HepG2 (cell line): ENCODE measurements around the gene PSD4. TPM values are rescaled to one million over a fixed set of nuclear protein-coding genes. Genes with fewer than 3 reads are reported as not detected.

Source experiments
- EHMT2 ChIP-seq: fragments of 200-600 bp; sonication (generic); IDR thresholded peaks from 2 replicates; pipeline ENCODE4 v1.7.0; 2017; ENCODE audit warnings: antibody characterized with exemption, low read depth, low read length, borderline replicate concordance
- ELF4 ChIP-seq: sonication (generic); formaldehyde crosslinking; IDR thresholded peaks from 2 replicates; pipeline ENCODE4 v1.5.0; 2020; ENCODE audit warnings: missing genetic modification reagents, mild to moderate bottlenecking, moderate library complexity, borderline replicate concordance
- FOXK2 ChIP-seq: fragments of 450-650 bp; IDR thresholded peaks from 2 replicates; pipeline ENCODE4 v1.6.1; 2016
- HDAC6 ChIP-seq: fragments of 200-600 bp; sonication (generic); IDR thresholded peaks from 2 replicates; pipeline ENCODE4 v1.7.0; 2017; ENCODE audit warnings: mild to moderate bottlenecking, antibody characterized with exemption, low read length, low read depth
- HMG20B ChIP-seq: conservative IDR thresholded peaks from 2 replicates; pipeline ENCODE4 v1.6.1; 2016; ENCODE audit warnings: missing genetic modification reagents, missing compliant biosample characterization
- ISX ChIP-seq: sonication (generic); formaldehyde crosslinking; conservative IDR thresholded peaks from 2 replicates; pipeline ENCODE4 v1.5.0; 2020; ENCODE audit warnings: missing genetic modification reagents
- KLF11 ChIP-seq: IDR thresholded peaks from 2 replicates; pipeline ENCODE4 v1.6.1; 2016; ENCODE audit warnings: missing compliant biosample characterization
- REL ChIP-seq: sonication (generic); formaldehyde crosslinking; conservative IDR thresholded peaks from 2 replicates; pipeline ENCODE4 v1.8.0; 2022; ENCODE audit warnings: mild to moderate bottlenecking, missing genetic modification reagents, moderate library complexity
- YEATS2 ChIP-seq: sonication (generic); formaldehyde crosslinking; IDR thresholded peaks from 2 replicates; pipeline ENCODE4 v1.4.0; 2020; ENCODE audit warnings: missing genetic modification reagents, borderline replicate concordance
- ZKSCAN8 ChIP-seq: IDR thresholded peaks from 2 replicates; pipeline ENCODE4 v1.6.1; 2016; ENCODE audit warnings: borderline replicate concordance, missing genetic modification reagents, missing compliant biosample characterization
- ZNF180 ChIP-seq: sonication (generic); formaldehyde crosslinking; IDR thresholded peaks from 2 replicates; pipeline ENCODE4 v1.4.0; 2020; ENCODE audit warnings: low read depth, missing genetic modification reagents, borderline replicate concordance
- ZNF225 ChIP-seq: sonication (generic); formaldehyde crosslinking; IDR thresholded peaks from 2 replicates; pipeline ENCODE4 v1.4.0; 2020; ENCODE audit warnings: mild to moderate bottlenecking, missing genetic modification reagents
- ZNF260 ChIP-seq: sonication (generic); formaldehyde crosslinking; IDR thresholded peaks from 2 replicates; pipeline ENCODE4 v1.4.0; 2020; ENCODE audit warnings: missing genetic modification reagents, low read depth, mild to moderate bottlenecking, borderline replicate concordance
- ZNF569 ChIP-seq: sonication (generic); formaldehyde crosslinking; IDR thresholded peaks from 2 replicates; pipeline ENCODE4 v1.5.0; 2020; ENCODE audit warnings: mild to moderate bottlenecking, missing genetic modification reagents, moderate library complexity, borderline replicate concordance
- ZNF644 ChIP-seq: IDR thresholded peaks from 2 replicates; pipeline ENCODE4 v1.6.1; 2016; ENCODE audit warnings: low read depth
- polyA plus RNA-seq, 8 experiments: library from polyadenylated mRNA; depleted of rRNA in 3 of 8; stranded (reverse) in 7 of 8; unstranded in 1 of 8; fragments of >200 nt; fragmentation: Illumina TruSeq in 4 of 8; extraction: Trizol in 4 of 8; gene quantifications; 2 replicates each; pipeline versions ENCODE4 v1.2.1 to v1.2.3, GENCODE V29; 2011 to 2016; ENCODE audit warnings: low read depth in 4 of 8, missing spikeins in 1 of 8, mixed read lengths in 1 of 8; ENCODE audit not compliant: insufficient read depth in 1 of 8
- total RNA-seq, 5 experiments: library from RNA; depleted of rRNA; stranded (reverse); fragments of >200 nt; fragmentation: Illumina TruSeq; extraction: Trizol; gene quantifications; 2 replicates each; pipeline ENCODE4 v1.2.3, GENCODE V29; 2016; ENCODE audit warnings: low read depth in 1 of 5
- TF ChIP-seq, protein P1 (sequence below): sonication (generic); formaldehyde crosslinking; IDR thresholded peaks from 2 replicates; pipeline ENCODE4 v1.4.0; 2020; ENCODE audit warnings: missing genetic modification reagents, borderline replicate concordance
- TF ChIP-seq, protein P2 (sequence below): sonication (generic); formaldehyde crosslinking; conservative IDR thresholded peaks from 2 replicates; pipeline ENCODE4 v1.4.0; 2020; ENCODE audit warnings: mild to moderate bottlenecking, missing genetic modification reagents, moderate library complexity
- TF ChIP-seq, protein P3 (sequence below): sonication (generic); formaldehyde crosslinking; IDR thresholded peaks from 2 replicates; pipeline ENCODE4 v1.4.0; 2020; ENCODE audit warnings: missing genetic modification reagents, mild to moderate bottlenecking, borderline replicate concordance
- TF ChIP-seq, protein P4 (sequence below): sonication (generic); formaldehyde crosslinking; IDR thresholded peaks from 2 replicates; pipeline ENCODE4 v1.9.0; 2022; ENCODE audit warnings: low read depth, missing genetic modification reagents

PSD4 gene
- total and polyA plus RNA-seq, 2 of the 13 experiments (the other 11 are each of a cell fraction or from before 2014, with no cell fraction given): 5.8 to 9.4 TPM

DNA sequence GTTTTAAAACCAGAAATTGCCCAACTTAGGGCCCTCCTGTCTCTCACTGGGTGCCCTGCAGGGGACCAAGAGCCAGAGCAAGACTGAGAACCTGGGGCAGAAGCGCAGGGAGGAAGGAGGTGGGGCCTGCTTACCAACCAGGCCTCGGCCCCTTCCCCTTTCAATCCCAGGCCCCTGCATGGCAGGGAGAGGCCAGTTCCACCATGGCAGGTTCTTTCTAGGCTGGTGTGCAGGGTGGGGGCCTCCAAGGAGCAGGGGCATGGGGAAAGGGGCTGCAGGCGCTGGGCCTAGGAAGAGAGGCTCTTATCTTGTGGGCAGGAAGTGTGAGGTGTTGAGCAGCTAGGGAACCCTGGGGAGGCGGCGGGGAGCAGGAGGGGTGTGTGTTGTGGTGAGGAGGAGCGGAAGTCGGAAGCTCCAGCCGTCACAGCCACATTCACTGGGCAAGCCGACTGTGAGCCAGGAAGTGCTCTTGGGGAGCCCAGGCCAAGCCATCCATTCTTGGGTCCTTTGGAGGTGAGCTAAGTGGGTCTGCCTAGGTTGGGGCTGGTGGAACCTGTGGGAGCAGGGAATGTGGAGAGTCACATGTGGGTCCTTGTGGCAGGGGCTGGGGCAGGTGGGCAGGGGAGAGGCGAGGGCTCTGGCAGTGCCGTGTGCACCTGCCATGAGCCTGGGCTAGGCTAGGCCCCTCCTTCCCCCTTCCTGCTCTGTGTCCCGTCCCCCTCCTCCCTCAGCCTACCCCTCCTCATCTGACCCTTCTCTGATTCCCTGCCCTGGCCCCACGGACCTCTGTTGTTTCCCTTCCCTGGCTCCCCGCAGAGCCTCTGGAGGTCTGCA is at the start of gene PSD4 (continued):
- TF ChIP-seq, protein P1, sequence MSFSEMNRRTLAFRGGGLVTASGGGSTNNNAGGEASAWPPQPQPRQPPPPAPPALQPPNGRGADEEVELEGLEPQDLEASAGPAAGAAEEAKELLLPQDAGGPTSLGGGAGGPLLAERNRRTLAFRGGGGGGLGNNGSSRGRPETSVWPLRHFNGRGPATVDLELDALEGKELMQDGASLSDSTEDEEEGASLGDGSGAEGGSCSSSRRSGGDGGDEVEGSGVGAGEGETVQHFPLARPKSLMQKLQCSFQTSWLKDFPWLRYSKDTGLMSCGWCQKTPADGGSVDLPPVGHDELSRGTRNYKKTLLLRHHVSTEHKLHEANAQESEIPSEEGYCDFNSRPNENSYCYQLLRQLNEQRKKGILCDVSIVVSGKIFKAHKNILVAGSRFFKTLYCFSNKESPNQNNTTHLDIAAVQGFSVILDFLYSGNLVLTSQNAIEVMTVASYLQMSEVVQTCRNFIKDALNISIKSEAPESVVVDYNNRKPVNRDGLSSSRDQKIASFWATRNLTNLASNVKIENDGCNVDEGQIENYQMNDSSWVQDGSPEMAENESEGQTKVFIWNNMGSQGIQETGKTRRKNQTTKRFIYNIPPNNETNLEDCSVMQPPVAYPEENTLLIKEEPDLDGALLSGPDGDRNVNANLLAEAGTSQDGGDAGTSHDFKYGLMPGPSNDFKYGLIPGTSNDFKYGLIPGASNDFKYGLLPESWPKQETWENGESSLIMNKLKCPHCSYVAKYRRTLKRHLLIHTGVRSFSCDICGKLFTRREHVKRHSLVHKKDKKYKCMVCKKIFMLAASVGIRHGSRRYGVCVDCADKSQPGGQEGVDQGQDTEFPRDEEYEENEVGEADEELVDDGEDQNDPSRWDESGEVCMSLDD (CRISPR knock-in tag): no peak
- no peak for TF ChIP-seq HMG20B (CRISPR knock-in tag)
- TF ChIP-seq, protein P2, sequence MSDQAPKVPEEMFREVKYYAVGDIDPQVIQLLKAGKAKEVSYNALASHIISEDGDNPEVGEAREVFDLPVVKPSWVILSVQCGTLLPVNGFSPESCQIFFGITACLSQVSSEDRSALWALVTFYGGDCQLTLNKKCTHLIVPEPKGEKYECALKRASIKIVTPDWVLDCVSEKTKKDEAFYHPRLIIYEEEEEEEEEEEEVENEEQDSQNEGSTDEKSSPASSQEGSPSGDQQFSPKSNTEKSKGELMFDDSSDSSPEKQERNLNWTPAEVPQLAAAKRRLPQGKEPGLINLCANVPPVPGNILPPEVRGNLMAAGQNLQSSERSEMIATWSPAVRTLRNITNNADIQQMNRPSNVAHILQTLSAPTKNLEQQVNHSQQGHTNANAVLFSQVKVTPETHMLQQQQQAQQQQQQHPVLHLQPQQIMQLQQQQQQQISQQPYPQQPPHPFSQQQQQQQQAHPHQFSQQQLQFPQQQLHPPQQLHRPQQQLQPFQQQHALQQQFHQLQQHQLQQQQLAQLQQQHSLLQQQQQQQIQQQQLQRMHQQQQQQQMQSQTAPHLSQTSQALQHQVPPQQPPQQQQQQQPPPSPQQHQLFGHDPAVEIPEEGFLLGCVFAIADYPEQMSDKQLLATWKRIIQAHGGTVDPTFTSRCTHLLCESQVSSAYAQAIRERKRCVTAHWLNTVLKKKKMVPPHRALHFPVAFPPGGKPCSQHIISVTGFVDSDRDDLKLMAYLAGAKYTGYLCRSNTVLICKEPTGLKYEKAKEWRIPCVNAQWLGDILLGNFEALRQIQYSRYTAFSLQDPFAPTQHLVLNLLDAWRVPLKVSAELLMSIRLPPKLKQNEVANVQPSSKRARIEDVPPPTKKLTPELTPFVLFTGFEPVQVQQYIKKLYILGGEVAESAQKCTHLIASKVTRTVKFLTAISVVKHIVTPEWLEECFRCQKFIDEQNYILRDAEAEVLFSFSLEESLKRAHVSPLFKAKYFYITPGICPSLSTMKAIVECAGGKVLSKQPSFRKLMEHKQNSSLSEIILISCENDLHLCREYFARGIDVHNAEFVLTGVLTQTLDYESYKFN: no peak
- no peak for TF ChIP-seq ZNF225 (CRISPR knock-in tag)
- no peak for TF ChIP-seq ELF4 (CRISPR knock-in tag)
- TF ChIP-seq ZNF569 (CRISPR knock-in tag): no peak
- TF ChIP-seq YEATS2 (CRISPR knock-in tag): no peak
- TF ChIP-seq, protein P3, sequence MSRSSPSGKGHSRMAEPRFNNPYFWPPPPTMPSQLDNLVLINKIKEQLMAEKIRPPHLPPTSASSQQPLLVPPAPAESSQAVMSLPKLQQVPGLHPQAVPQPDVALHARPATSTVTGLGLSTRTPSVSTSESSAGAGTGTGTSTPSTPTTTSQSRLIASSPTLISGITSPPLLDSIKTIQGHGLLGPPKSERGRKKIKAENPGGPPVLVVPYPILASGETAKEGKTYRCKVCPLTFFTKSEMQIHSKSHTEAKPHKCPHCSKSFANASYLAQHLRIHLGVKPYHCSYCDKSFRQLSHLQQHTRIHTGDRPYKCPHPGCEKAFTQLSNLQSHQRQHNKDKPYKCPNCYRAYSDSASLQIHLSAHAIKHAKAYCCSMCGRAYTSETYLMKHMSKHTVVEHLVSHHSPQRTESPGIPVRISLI (CRISPR knock-in tag): no peak
- no peak for TF ChIP-seq ISX (CRISPR knock-in tag)
- TF ChIP-seq, protein P4, sequence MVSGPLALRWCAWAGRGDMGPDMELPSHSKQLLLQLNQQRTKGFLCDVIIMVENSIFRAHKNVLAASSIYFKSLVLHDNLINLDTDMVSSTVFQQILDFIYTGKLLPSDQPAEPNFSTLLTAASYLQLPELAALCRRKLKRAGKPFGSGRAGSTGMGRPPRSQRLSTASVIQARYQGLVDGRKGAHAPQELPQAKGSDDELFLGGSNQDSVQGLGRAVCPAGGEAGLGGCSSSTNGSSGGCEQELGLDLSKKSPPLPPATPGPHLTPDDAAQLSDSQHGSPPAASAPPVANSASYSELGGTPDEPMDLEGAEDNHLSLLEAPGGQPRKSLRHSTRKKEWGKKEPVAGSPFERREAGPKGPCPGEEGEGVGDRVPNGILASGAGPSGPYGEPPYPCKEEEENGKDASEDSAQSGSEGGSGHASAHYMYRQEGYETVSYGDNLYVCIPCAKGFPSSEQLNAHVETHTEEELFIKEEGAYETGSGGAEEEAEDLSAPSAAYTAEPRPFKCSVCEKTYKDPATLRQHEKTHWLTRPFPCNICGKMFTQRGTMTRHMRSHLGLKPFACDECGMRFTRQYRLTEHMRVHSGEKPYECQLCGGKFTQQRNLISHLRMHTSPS (CRISPR knock-in tag): no peak
- no peak for TF ChIP-seq KLF11 (CRISPR knock-in tag)
- no peak for TF ChIP-seq REL
- no peak for TF ChIP-seq FOXK2
- no peak for TF ChIP-seq ZNF644 (CRISPR knock-in tag)
- no peak for TF ChIP-seq ZNF180 (CRISPR knock-in tag)
- no peak for TF ChIP-seq ZNF260 (CRISPR knock-in tag)
- TF ChIP-seq HDAC6: no peak
- no peak for TF ChIP-seq ZKSCAN8 (CRISPR knock-in tag)
- no peak for TF ChIP-seq EHMT2
